Adrenal gland (tissue), 5 donors: ENCODE measurements around the gene MAP7D2.

ENCODE experiments used
- CTCF ChIP-seq, 6 experiments: fragments of 450-650 bp in 4 of 6; fragments of 200-600 bp in 2 of 6; sonication (generic) in 1 of 6; IDR thresholded peaks; 1 replicate in 5 of 6; 2 replicates in 1 of 6; pipeline versions ENCODE4 v1.5.1 to v1.8.0; 2016 to 2021; ENCODE audit warnings: antibody characterized with exemption in 6 of 6, mild to moderate bottlenecking in 2 of 6, moderate library complexity in 1 of 6
- POLR2A ChIP-seq, 2 donors: fragments of 450-650 bp; IDR thresholded peaks; one replicate each; pipeline ENCODE4 v1.6.1; 2017; ENCODE audit warnings: antibody characterized with exemption in 2 of 2, mild to moderate bottlenecking in 2 of 2, moderate library complexity in 1 of 2
- donor health status: DM: no; HTN: no; CAD: no.

- TF ChIP-seq CTCF (IDR thresholded peaks at IDR 0.05) (no peak), POLR2A (IDR thresholded peaks at IDR 0.05) (no peak)
Observed at GRCh38 chrX:20143111-20143510, 26.4 kb upstream of the MAP7D2 start.
